Measurements from ENCODE around the gene VENTX. TPM values are rescaled to one million over a fixed set of nuclear protein-coding genes. Genes with fewer than 3 reads are reported as not detected.

VENTX gene
- total RNA-seq, 2 donors from 2014 or later: 0.44 to 0.63 TPM

GRCh38 chr10:133196936-133197758 is 40.5 kb upstream of the VENTX start:
- Histone ChIP-seq H3K27me3 (no peaks in the 10 kb centered on the region), H3K36me3 (no peaks in the 10 kb centered on the region), H3K4me3 (no peak overlapping the region), H3K4me1 (no peaks in the 10 kb centered on the region), H3K27ac (no peak overlapping the region), H3K9me3 (peaks cover 0 to 9% of the 10 kb centered on the region in 2 donors)
- TF ChIP-seq, protein P1, sequence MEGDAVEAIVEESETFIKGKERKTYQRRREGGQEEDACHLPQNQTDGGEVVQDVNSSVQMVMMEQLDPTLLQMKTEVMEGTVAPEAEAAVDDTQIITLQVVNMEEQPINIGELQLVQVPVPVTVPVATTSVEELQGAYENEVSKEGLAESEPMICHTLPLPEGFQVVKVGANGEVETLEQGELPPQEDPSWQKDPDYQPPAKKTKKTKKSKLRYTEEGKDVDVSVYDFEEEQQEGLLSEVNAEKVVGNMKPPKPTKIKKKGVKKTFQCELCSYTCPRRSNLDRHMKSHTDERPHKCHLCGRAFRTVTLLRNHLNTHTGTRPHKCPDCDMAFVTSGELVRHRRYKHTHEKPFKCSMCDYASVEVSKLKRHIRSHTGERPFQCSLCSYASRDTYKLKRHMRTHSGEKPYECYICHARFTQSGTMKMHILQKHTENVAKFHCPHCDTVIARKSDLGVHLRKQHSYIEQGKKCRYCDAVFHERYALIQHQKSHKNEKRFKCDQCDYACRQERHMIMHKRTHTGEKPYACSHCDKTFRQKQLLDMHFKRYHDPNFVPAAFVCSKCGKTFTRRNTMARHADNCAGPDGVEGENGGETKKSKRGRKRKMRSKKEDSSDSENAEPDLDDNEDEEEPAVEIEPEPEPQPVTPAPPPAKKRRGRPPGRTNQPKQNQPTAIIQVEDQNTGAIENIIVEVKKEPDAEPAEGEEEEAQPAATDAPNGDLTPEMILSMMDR (IDR thresholded peaks at IDR 0.05): no peak
- DNase-seq (ENCODE audit: low spot score): no peak

GRCh38 chr10:133197786-133198185 is 39.9 kb upstream of the VENTX start:
- no peak overlapping the region for H3K27ac ChIP-seq
- no peaks in the 10 kb centered on the region for H3K36me3 ChIP-seq
- H3K27me3 ChIP-seq: no peaks in the 10 kb centered on the region
- DNase-seq (ENCODE audit: low spot score): no peak
- H3K4me3 ChIP-seq: no peak overlapping the region
- H3K4me1 ChIP-seq: no peaks in the 10 kb centered on the region
- peaks cover 0 to 8% of the 10 kb centered on the region in 2 donors for H3K9me3 ChIP-seq
- TF ChIP-seq, protein P1 (IDR thresholded peaks at IDR 0.05): no peak

- Histone ChIP-seq H3K27me3 (no peaks in the 10 kb centered on the region), H3K4me1 (no peaks in the 10 kb centered on the region), H3K36me3 (no peaks in the 10 kb centered on the region), H3K27ac (no peak overlapping the region), H3K9me3 (peaks cover 0 to 8% of the 10 kb centered on the region in 2 donors), H3K4me3 (no peak overlapping the region)
- no peak for DNase-seq (ENCODE audit: low spot score)
- TF ChIP-seq, protein P1 (IDR thresholded peaks at IDR 0.05): no peak
Measured at GRCh38 chr10:133198206-133198605, 39.4 kb upstream of the VENTX start.

DNA sequence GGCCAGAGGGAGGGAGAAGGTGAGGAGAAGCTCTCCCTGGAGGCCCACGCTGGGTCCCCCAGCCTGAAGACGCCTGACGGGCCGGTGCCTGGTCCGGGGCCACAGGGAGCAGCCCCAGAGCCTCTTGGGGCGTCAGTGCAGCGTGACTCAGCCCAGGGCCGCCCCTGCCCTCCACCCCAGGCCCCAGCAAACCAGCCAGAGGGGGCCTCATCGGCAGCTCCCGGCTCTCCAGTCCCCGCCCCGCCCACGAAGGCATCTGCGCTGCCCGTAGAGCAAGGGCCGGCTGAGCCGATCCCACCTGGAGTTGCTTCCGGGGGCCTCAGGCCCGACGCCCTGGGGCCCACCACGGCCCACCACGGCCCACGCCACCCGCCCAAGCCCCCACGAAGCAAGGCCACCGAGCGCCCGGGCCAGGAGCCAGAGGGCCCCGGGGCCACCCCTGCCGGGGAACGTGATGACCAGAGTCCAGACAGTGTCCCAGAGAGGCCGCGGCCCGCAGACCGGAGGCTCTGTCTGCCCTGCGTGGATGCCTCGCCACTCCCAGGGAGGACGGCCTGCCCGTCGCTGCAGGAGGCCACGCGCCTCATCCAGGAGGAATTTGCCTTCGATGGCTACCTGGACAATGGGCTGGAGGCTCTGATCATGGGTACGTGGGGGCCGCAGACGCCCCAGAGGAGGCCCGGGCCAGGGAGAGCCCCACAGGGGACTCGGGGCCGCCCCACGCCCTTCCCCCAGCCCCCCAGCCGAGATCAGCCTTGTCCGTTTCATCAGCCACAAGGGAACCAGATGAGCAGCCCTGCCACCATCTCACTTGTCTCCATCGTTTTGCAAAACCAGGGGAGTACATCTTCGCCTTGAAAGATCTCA is 38.8 kb upstream of the VENTX start:
- Histone ChIP-seq H3K36me3 (no peaks in the 10 kb centered on the region), H3K4me1 (no peaks in the 10 kb centered on the region), H3K27ac (no peak overlapping the region), H3K4me3 (no peak overlapping the region), H3K9me3 (peaks cover 0 to 7% of the 10 kb centered on the region in 2 donors), H3K27me3 (no peaks in the 10 kb centered on the region)
- TF ChIP-seq, protein P1 (IDR thresholded peaks at IDR 0.05): no peak
- DNase-seq (ENCODE audit: low spot score): no peak

- peaks cover 0 to under 1% of the 10 kb centered on the region in 2 donors for H3K9me3 ChIP-seq
- DNase-seq (ENCODE audit: low spot score): no peak
- H3K4me1 ChIP-seq: no peaks in the 10 kb centered on the region
- TF ChIP-seq, protein P1 (IDR thresholded peaks at IDR 0.05): no peak
- no peaks in the 10 kb centered on the region for H3K36me3 ChIP-seq
- no peaks in the 10 kb centered on the region for H3K27me3 ChIP-seq
- no peak overlapping the region for H3K4me3 ChIP-seq
- H3K27ac ChIP-seq: no peak overlapping the region
Measured at GRCh38 chr10:133199488-133199885, 38.2 kb upstream of the VENTX start.

Measured in right atrium auricular region (tissue), 2 donors.